Measurements from ENCODE around the gene AGAP1.

The AGAP1 gene

DNA sequence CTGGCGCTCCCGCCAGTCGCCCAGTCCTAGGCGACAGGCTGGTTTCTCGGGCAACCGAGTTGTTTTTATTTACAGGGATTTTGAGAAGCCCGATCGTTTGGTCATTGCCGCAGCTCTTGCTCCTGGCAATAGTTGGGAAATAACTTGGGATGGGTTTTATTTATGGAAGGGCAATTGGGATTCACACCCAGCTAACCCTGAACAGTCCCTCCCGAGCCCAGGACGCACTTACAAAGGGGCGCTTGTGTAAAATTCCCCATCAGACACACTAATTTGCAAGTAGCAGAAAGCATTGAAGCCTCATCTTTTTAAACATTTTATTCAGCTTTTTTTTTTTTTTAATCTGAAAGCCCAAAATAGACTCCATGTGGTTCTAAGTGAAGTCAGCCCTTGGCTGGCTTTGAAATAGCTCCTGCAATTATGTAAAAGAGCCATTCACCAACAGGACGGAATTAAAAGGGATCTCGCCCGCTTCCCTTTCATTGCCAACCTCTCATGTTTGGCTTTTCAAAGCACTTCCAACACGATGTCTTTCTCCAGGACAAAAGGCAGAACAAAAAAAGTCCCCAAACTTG lies 677.9 kb downstream of the AGAP1 start:
- no peak for DNase-seq

DNA sequence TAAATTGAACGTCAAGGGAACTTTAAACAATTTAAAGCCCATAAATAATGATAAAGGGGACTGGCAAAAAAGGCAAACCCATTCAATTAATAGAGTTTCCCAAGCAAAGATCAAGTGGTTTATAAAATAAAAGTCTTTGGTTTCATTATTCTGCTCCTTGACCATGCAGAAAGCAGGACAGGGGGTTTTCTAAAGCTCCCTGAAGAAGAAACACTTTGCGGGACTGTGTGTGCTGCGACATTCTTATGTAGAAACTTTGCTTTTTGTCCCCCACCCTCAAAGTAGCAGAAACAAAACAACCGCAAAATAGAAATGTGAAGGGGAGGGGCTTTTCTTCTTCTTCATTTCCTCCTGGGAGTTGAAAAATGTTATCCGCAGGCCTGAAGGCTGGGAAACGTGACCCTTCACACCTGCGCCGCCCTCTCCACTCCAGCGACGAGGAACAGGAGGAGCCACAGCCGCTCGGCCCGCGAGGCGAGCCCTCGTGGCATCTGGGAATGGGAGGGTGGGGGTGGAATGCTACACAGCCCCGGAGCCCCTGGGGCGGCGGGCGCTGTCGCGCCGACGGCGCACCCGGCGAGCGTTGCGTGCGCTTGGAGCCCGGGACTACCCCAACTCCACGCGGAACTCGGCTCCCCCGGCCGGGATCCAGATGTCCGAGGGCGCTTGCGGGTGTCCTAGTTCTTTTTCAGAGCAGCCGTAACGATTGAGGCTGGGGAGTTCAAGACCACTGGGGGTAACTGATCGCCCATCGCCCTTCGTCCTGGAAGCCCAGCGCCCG lies 678.6 kb downstream of the AGAP1 start:
- no peak for DNase-seq

DNA sequence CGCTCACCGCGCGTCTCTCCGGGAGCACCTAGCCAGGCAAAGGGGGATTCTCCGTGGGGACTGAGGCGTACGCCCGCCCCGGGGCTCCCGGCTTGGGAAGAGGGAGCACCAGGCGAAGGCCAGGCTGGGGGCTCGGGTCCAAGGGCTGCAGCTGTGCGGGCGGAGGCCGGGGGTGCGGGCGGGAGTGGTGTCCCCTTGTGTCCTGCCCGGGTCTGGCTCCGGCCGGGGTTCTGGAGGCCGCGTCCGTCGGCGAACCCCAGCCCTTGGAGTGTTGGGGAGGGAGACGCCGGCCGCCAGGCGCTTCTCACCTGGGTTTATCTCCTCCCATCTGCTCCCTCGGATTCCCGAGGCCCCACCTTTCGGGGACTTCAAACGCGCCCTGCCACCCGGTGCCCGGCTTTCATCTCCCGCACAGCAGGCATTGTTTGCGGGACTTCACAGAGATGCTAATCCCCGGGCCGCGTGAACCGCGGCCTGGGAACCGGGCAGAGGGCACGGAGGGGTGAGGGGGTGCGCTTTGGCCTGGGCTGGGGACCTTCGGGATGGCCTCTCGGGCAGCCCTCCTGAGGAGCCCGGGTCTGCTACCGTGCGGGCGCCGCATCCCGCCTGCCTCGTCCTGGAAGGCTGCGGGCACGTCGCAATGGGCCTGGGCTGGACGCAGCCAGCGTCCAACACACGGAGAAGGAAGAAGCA lies 679.3 kb downstream of the AGAP1 start:
- no peak for DNase-seq

DNA sequence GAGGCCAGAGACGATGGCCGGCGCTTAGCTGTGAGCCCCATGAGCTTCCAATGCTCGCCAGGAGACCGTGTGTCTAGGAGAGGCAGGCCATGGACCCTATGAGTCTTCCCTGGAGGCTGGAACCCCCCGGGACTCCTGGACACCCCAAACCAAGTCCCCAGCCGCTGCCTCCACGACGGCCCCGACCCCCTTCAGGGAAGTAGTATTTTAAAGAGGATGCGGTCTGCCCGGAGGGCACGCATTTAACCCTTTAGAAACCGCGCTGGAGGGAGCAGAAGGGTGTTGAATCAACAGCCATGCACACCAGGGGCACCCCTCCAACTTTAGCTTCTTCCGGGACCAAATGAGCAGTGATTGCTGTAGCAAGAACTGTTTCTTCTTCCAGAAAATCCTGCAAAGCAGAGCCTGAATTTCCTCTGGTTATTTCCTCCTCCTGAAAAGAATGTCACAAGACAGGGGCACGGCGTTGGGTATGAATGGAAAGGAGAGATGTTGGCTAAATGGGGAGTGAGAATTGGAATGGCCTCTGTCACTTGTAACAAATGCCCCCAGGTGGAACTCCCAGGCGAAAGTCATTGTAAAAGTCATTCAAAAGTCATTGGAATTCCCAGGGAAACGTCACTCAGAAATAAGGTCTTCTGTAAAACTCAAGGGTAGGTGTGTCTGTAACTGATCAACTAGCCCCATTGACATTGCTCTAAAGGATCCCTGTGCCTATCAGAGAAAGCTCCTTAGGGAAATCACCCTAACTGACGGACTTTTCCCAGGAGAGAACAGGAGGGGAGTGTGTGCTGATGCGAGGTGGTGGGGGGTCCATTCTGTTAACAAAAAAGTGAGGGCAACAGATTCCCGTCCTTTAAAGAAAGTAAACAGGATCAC lies 680.1 kb downstream of the AGAP1 start:
- DNase-seq: no peak

DNA sequence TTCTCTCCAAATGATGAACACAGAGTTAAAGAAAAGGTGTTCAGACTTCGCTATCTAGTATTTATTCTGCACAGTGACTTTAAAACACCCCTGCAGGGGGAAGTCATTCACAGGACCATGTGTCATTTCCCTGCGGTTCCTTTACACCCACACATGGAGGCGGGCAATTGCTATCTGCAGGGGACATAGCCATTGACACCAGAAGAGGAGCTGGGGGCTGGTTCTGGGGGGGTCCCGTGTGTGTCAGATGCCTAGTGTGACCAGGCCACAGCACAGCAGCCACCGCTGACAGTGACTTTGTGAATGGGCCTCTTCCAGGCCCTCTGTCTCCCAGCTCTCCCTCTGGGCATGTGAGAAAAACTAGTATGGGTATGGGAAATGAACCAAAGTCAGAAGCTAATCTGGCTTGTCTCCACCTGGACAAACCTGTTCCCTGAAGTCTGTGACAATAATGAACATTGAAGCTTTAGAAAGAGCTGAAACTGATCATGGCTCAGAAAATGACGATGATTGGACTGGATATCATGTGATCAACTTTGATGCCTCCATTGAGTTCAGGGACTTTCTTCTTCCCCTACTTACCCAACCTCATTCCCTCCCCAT lies 681.8 kb downstream of the AGAP1 start:
- no peak for DNase-seq

DNA sequence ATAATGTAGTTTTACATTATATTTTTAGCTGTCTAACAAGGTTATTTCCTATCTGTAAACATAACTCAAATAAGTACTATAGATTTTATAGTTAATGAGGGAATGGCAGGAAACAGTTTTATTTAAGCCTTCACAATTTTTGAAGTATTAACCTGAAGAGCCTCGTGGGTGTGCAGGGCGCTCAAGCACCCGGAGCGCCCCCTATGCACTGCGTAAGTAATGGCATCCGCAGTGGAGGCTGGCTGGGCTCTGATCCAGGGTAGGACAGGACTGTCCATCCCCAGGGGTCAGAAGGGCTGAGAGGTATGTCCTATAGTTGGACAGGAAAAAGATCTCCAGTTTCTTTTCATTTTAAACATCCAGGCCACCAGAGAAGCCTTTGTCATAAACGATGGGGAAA lies 682.6 kb downstream of the AGAP1 start:
- DNase-seq: peak in 1 of 2 experiments; percentile 20

DNA sequence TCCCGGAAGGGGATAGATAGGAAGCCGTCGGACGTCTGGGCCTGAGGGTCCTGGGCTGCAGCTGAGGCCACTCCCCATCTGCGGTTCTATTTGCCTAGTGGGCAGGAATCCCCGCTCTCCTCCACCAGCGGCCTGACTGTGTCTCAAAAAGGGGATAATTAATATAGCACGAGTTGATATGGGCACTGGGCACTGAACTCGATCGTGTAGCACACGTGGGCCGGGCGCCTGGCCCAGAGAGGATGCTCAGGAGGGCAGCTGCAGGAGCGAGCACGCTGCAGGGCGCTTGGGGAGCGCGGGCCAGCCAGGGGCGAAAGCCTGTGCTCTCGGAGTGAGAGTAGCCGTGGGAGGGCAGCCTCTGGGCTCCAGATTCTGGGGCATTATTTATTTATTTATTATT lies 683.1 kb downstream of the AGAP1 start:
- DNase-seq: no peak

DNA sequence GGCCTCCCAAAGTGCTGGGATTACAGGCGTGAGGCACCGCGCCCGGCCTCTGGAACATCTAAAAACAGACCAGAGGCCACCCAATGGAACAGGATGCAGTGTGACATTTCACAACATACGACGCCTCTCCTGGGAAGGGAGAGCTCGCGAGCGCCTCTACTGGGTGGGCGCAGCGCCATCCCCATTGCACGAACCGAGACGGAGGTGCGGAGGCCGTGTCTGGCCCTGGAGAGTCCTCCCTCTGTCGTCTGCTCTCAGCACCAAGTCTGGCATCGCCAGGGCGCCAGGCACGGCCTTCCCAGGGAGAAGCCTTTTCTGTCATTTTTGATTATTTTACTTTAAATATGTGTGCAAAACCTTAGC lies 683.7 kb downstream of the AGAP1 start:
- peak in 1 of 2 experiments; percentile 39 for DNase-seq

DNA sequence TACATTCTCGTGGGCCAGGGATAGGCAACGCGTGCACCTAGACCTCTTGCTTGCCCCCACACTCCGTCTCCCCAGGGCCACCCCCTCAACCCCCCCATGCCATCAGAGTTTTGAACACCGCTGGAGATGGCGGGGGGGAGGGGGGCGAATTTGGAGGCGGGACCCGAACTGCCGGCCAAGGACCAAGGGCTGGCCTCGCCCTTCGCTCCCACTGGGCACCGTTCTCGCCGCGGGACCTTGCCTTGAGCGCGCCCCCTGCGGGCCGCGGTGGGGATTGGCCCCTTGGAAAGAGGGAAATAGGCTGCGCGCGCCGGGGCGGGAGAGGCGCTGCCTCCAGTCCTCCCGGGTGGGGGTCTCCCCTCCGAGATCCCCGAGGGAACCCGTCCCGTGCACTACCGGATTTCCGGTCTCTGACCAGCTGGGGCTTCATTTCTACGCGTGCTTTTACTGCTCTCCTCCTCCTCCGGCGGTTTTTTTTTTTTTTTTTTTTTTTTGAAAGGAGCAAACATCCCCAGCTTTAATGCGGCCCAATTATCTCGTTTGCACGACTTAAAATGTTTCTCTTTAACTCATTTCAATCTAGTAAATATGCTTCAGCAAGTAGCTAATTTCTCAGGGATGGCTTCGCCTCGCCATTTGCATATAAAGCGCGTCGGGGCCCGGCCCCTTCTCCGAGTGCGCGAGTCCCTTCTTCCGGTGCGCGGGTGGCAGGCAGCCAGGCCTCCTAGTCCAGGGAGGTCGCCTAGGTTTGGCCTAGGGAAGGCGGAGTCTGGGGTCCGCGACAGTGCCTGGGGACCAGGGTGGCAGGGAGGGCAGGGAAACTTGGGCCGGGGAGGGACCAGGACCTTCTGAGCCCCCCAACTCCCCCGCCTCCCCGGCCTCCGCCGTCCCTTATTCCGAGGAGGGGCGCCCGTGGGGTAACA lies 684.4 kb downstream of the AGAP1 start:
- DNase-seq: peak; percentile 76 to 85

DNA sequence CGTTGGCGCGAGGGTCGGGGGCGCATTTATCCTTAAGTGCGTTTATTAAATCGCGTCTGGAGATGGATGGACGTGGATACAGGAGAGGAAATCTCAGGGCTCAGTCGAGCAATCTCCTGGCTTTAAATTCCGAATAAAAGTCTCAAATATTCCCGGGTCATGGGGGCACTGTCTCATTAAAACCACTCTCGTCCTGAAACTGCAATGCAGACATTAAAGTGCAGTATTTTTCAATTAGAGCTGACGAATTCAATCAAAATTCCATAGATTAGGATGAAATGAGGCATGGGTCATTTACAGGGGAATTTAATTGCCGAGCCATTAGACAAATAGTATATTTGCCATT lies 685.0 kb downstream of the AGAP1 start:
- no peak for DNase-seq

DNA sequence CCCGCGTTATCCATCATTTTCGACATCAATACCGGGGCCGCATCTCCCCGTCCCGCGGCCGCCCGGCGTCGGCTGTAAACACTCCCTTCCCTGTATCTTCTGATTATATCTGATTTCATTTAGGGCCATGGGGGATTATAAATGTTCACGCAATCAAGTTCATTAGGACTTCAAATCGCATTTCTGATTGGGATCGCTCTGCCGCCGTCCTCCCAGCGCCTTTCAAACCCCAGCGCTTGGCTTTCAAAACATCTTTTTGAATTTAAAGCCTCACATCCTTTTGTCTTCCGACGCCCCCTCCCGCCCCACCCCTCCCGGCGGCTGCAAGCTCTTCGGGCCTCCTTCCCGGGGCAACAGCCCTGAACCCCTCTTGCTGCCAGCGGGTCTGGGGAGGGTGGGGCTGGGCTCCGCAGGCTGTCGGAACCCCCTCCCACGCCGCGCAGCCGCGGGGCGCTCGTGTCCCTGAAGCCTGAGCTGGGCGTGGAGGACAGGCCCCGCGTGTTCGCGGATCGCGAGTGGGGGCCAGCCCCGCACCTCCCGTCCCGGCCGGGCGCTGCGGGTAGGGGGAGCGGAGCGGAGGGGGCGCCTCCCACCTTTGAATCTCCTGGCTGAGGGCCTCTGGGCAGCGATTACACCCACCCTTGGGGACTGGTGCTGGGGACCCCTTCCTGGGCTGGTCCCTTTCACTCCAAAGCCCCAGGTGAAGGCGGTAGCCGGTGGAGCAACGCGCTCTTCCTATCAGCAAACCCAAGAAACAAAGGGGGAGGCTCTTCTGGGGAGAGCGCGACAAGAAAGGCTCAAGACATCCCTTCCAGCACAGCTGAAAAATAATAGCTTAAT lies 685.6 kb downstream of the AGAP1 start:
- DNase-seq: no peak

DNA sequence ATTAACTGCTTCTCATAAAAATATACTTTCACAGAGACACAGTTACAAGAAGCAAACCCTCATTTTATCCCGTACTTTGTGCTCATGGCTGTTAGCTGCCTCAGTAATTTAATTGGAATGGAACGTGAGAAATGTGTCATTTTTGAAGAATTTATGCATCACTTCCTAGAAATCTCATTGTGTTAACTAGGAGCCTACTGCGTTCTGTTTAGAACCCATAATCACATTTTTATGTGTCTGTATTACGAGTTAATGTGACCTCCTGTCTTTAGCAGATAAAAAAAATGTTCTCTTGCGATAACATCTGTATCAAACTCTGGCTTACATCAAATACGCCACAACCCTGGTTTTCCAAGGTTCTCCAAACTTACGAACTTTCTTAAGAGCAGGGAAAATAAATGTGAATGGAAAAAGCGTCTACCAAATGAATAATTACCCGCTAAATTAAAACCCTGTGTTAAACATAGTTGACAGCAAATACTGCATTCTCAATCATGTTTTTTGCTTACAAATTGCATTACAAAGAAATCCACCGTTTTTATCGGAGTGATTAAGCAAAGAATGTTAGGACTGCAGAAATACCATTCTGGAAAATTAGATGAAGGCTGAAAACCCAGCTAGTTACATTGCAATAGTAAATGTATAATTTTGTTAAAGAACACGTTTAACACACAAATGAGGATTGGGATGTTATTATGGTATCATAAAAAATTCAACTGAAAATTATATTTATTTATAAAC lies 686.4 kb downstream of the AGAP1 start:
- DNase-seq: no peak

DNA sequence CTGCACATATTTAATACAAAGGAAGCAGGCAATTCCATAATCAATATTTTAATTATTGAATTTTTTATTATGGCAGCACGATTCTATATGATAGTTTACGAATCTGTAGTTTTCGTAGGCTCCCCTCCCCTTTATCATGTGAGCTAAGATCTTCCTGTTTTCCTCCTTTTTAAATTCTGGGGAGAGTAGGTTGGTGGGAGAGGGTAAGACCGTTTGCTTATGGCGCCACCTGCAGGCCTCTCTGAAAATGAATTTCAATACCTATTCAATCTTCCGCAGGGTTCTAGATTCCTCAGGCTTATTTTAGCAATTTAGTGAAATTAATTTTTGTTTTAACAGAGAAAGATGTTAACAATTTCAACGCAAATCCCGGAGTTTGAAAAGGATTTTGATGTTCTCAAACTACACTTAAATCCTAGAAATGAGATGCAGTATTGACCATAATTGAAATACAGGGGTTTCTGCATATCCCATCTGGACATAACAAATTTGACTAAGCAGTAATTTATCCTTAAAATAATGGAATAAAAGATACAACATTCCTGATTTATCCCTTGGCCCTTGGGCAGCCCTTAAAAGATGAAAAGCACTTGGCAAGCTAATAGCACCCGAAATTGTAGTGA lies 687.1 kb downstream of the AGAP1 start:
- peak; percentile 58 to 76 for DNase-seq
